Measurements from ENCODE around the gene ARSJ. TPM values are rescaled to one million over a fixed set of nuclear protein-coding genes. Genes with fewer than 3 reads are reported as not detected.

Gene ARSJ
- total and polyA plus RNA-seq, 2 of the 8 experiments (the other 6 are each of a cell fraction or from before 2014, with no cell fraction given) = 1.4 to 6.3 TPM

- Histone ChIP-seq H3K4me1 (replicated peaks in 1 of 4; ENCODE audit: control insufficient read depth in 3 of 4, insufficient read depth in 4 of 4, low read length in 3 of 4) (no peaks in the 10 kb centered on the region), H2AFZ (ENCODE audit: low read length) (no peak overlapping the region), H4K20me1 (replicated peaks in 1 of 2; ENCODE audit: control insufficient read depth in 1 of 2, insufficient read depth in 2 of 2, low read length in 2 of 2) (no peaks in the 10 kb centered on the region), H3K79me1 (ENCODE audit: low read depth, low read length) (no peaks in the 10 kb centered on the region), H3K4me2 (ENCODE audit: insufficient read depth in 1 of 2, low read depth in 2 of 2, low read length in 2 of 2) (no peak overlapping the region), H2AK5ac (ENCODE audit: low read depth, low read length) (no peak overlapping the region), H3K23me2 (ENCODE audit: low read depth, low read length) (no peaks in the 10 kb centered on the region), H4K5ac (ENCODE audit: insufficient read length, low read depth, low read length) (no peak overlapping the region), H3K14ac (ENCODE audit: insufficient read length) (no peak overlapping the region), H3K36me3 (ENCODE audit: control insufficient read depth in 2 of 4, insufficient read depth in 4 of 4, low read length in 3 of 4) (peaks cover 0 to 3% (median 0%) of the 10 kb centered on the region in 4 experiments; a peak in 2 of 8 replicates), H3K56ac (replicated peaks; ENCODE audit: insufficient read length, low read depth, low read length) (no peak overlapping the region), H2BK5ac (ENCODE audit: low read depth, low read length) (no peak overlapping the region), H2BK15ac (ENCODE audit: low read length) (no peak overlapping the region), H3K4ac (replicated peaks; ENCODE audit: insufficient read length, low read depth, low read length) (no peak overlapping the region), H3K9me3 (ENCODE audit: insufficient read depth in 2 of 2, low read depth in 1 of 2, low read length in 1 of 2) (peaks cover 7 to 9% of the 10 kb centered on the region in 2 experiments), H3K27me3 (replicated peaks in 1 of 4; ENCODE audit: control insufficient read depth in 3 of 4, extremely low read depth in 1 of 4, insufficient read depth in 3 of 4, low read length in 3 of 4) (no peaks in the 10 kb centered on the region), H3K4me3 (ENCODE audit: extremely low read depth in 1 of 4, insufficient read depth in 2 of 4, low read depth in 3 of 4, low read length in 4 of 4) (no peak overlapping the region), H3K27ac (ENCODE audit: low read depth, low read length) (no peak overlapping the region), H3K79me2 (ENCODE audit: control insufficient read depth in 1 of 2, insufficient read depth in 2 of 2, low read length in 2 of 2) (no peaks in the 10 kb centered on the region), H3K9ac (replicated peaks in 1 of 4; ENCODE audit: extremely low read depth in 1 of 4, low read depth in 3 of 4, low read length in 3 of 4) (no peak overlapping the region), H3K18ac (ENCODE audit: extremely low read depth, low read length) (no peak overlapping the region), H3K23ac (ENCODE audit: insufficient read length) (no peak overlapping the region), H4K8ac (ENCODE audit: extremely low read depth, insufficient read depth, low read length) (no peak overlapping the region), H2BK120ac (replicated peaks; ENCODE audit: low read depth, low read length) (no peak overlapping the region), H2BK12ac (ENCODE audit: low read depth, low read length) (no peak overlapping the region), H2BK20ac (ENCODE audit: low read length) (no peak overlapping the region), H4K91ac (replicated peaks; ENCODE audit: insufficient read length, low read length) (no peak overlapping the region)
- TF ChIP-seq JUND (IDR thresholded peaks at IDR 0.05; ENCODE audit: low read length) (no peak), KDM4A (IDR thresholded peaks at IDR 0.05; ENCODE audit: low read depth, low read length, severe bottlenecking) (no peak), POU5F1 (IDR thresholded peaks at IDR 0.05; ENCODE audit: low read depth, low read length) (no peak), TEAD4 (IDR thresholded peaks at IDR 0.05; ENCODE audit: low read depth, low read length) (no peak), SIX5 (IDR thresholded peaks at IDR 0.05; ENCODE audit: low read depth, low read length) (no peak), RBBP5 (IDR thresholded peaks at IDR 0.05; ENCODE audit: borderline replicate concordance, low read depth, low read length) (no peak), POLR2A (IDR thresholded peaks at IDR 0.05; ENCODE audit: control extremely low read depth in 1 of 2, low read depth in 2 of 2, low read length in 2 of 2) (no peak)
- ChIA-PET POLR2A (ENCODE audit: partially characterized antibody) (no interaction called here), CTCF (ENCODE audit: partially characterized antibody) (no interaction called here)
- WGBS, 2 experiments (ENCODE audit: extremely low coverage in 1 of 2, insufficient coverage in 1 of 2, insufficient read length in 1 of 2, insufficient replicate concordance in 2 of 2, low coverage in 1 of 2, low lambda C conversion rate in 2 of 2, missing lambda C conversion rate in 1 of 2) = 73% methylated on average over 5 of the region's 5 CpGs; no CpG with 5 or more reads in 1 of the 2 experiments
- FAIRE-seq (no peak), DNase-seq (ENCODE audit: low read depth in 1 of 2, low spot score in 2 of 2) (no peak)
These were observed 127.6 kb downstream of the ARSJ start for GRCh38 chr4:113851816-113852215.

Data from H1 (cell line).